VCaP (cell line): ENCODE data around the gene IFIH1.

Experiments used
- H3K27ac ChIP-seq: fragments of 450-650 bp; 2 replicates; pipeline ENCODE4 v1.5.1; 2017
- TF ChIP-seq, protein P1 (sequence below): fragments of 450-650 bp; conservative IDR thresholded peaks from 2 replicates; pipeline ENCODE4 v1.5.1; 2017; ENCODE audit warnings: mild to moderate bottlenecking, moderate library complexity

IFIH1 gene

DNA sequence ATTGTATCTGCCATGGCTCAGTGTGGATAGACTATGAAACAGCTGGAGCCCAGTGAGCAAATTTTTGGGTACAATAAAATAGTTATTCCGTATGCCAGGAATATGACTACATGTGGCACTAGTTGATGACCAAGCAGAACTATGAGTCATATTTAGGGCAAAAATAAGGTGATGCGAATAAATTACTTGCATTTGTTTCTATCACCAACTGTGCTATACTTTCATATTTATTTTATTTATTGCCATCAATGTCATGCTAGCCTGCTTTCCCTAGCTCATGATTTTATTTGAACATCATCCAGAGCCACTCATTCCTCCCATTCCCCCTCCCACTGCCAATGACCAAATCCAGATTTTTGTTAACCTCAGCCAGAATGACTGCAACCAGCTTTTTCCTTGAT is 61.9 kb downstream of the IFIH1 start:
- no peak overlapping the region for H3K27ac ChIP-seq
- TF ChIP-seq, protein P1, sequence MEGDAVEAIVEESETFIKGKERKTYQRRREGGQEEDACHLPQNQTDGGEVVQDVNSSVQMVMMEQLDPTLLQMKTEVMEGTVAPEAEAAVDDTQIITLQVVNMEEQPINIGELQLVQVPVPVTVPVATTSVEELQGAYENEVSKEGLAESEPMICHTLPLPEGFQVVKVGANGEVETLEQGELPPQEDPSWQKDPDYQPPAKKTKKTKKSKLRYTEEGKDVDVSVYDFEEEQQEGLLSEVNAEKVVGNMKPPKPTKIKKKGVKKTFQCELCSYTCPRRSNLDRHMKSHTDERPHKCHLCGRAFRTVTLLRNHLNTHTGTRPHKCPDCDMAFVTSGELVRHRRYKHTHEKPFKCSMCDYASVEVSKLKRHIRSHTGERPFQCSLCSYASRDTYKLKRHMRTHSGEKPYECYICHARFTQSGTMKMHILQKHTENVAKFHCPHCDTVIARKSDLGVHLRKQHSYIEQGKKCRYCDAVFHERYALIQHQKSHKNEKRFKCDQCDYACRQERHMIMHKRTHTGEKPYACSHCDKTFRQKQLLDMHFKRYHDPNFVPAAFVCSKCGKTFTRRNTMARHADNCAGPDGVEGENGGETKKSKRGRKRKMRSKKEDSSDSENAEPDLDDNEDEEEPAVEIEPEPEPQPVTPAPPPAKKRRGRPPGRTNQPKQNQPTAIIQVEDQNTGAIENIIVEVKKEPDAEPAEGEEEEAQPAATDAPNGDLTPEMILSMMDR: no peak

DNA sequence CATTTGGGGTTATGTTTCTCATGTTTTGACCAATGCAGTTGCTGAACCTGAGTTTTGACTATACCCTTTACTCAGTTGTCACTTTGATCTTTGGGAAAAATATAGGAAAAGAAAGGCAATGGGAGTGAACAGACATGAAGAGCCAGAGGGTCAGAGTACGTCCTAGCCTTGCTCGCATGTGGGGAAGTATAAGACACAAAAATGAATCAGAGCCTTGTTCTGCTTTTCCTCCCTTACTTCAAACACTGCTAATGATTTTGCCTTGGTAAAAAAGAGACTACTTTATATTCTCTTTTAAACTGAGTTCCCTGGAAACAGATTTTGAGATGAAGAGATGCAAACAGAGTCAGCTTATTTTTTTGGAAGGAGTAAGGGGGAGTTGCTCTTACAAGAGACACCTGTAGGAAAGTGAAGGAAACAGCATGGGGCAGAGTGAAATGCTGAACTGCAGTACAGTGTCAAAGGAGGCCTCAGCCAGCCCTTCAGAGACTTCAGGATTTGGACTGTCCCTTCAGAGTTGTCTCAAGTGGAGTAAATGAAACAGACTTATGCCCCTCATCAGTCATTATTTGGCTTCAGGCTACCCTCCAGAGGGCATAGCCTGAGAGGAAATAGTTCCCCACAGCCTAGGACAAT is 64.1 kb downstream of the IFIH1 start:
- TF ChIP-seq, protein P1: no peak
- no peak overlapping the region for H3K27ac ChIP-seq

DNA sequence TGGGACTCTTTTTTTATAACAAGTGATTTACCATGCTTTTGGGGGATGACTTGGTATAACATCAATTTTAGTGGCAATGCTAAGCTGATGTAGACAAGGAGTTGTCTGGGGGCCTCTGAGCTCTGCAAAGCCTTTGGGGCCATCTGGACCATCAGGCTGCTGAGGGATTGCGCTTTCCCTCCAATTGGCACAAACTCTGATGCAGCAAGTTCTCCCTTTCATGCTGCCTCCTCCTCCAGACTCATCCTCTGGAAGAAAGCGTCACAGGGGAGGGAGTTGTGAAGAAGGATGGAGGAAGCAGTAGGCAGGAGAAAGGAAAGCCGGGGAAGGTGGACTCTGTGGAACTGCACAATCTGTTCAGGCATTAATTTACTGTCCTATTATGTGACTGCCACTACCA is 65.0 kb downstream of the IFIH1 start:
- TF ChIP-seq, protein P1: no peak
- H3K27ac ChIP-seq: no peak overlapping the region

DNA sequence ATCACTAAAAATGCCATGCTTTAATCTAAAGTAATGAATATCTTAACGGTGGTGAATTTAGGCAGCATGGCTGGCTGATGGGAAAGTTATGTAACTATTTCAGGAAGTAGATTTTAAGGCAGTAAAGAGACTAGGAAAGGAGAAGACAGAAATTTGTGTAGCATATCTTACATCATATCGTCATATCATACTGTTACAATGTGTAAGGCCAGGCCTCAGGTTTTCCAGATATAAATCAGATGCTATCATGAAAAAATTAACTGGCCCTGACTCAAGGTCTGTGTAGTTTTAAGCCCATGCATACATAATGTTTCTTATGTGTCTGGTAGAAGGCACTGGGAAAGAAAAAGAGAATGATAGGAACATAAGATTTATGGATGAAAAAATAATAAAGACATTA is 66.3 kb downstream of the IFIH1 start:
- no peak overlapping the region for H3K27ac ChIP-seq
- TF ChIP-seq, protein P1: no peak

DNA sequence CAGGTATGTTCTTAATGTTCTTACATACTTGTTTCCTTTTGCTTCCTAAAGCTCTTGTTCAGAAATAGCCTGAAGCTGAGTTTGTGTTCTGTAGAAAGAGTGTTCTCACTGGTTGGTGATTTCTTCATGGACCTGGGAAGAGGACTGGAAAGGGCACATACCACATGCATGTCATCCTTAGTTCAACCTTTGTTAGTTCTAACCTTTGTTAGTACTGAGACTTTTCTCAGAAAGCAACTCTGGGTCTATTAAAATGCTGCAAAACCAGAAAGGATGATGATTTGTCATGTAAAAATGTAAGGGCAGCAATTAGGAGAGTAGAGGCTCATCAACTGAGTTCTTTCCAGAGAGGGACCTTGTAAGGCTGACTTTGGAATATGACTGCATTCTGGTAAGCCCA is 72.7 kb downstream of the IFIH1 start:
- TF ChIP-seq, protein P1: no peak
- no peak overlapping the region for H3K27ac ChIP-seq

DNA sequence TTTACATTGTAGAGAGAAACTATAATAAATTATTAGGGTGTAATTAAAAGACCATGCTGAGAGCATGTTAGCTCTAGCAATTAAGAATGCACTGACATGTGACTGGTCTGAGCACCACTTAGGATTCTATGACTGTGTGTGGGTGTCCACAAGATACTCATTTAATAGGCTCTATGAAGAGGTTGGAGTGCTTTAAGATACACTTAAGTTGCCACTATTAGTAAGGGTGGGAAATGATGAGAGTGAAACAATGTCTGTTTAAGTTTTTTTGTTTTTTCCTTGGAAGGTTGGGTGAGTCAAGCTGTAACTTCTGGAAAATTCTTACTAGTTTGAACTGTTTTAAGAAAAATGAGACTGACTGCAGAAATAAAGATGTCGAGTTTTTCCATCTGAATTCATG is 73.4 kb downstream of the IFIH1 start:
- no peak overlapping the region for H3K27ac ChIP-seq
- TF ChIP-seq, protein P1: no peak

DNA sequence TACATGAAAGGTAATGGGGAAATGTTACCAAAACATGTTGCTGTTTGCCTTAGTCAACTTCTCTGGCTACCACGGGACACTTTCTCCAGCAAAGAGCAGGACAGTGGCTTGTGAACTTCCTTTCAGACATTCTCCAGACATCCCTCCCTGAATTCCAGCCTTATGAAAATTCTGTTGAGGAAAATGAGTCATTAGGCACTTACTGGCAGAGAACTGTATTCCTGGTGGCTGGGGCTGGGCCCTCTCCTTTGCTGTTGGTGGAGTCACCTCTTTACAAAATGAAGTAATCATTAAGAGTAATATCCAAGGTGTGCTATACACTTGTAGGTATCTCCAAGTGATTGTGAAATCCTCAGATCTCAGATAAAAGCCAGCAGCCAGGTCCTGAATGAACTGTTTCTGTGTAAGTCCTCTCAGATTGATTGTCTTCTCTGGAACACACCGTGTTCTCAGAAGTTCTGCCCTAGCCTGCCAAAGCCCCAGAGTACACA is 73.9 kb downstream of the IFIH1 start:
- H3K27ac ChIP-seq: no peak overlapping the region
- TF ChIP-seq, protein P1: no peak
